HEK293 (cell line): ENCODE measurements around the gene GPR83.

Experiments
- CTCF ChIA-PET: fragments of 350-600 bp; formaldehyde crosslinking; extraction: SDS; loops from one replicate; lab custom pipeline; 2021; ENCODE audit warnings: antibody characterized with exemption; lab: Yijun Ruan, JAX
- POLR2A ChIA-PET: fragments of 300-600 bp; formaldehyde crosslinking; extraction: SDS; loops from one replicate; lab custom pipeline; 2020; ENCODE audit warnings: antibody characterized with exemption, inconsistent platforms; lab: Yijun Ruan, JAX
- H3K27ac ChIP-seq: fragments of 200-500 bp; sonication (Bioruptor generic); 2 replicates; pipeline ENCODE4 v1.5.1; 2014; ENCODE audit warnings: low read depth, low read length, control low read depth, inconsistent platforms; ENCODE audit errors: extremely low read depth
- H3K36me3 ChIP-seq, 2 experiments: fragments of 200-500 bp in 1 of 2; sonication (Bioruptor generic) in 1 of 2; 1 replicate in 1 of 2; 2 replicates in 1 of 2; pipeline ENCODE4 v1.5.1; 2014 to 2017; ENCODE audit warnings: inconsistent platforms in 2 of 2, low read length in 2 of 2; ENCODE audit not compliant: control insufficient read depth in 2 of 2, insufficient read depth in 1 of 2
- H3K4me1 ChIP-seq: fragments of 200-500 bp; sonication (Bioruptor generic); 2 replicates; pipeline ENCODE4 v1.5.1; 2014; ENCODE audit warnings: mild to moderate bottlenecking, low read length, inconsistent platforms; ENCODE audit not compliant: control insufficient read depth, insufficient read depth
- H3K4me3 ChIP-seq: 2 replicates; pipeline ENCODE4 v1.5.1; 2011; ENCODE audit warnings: low read depth, mild to moderate bottlenecking, control low read depth, low read length, moderate library complexity
- H3K9me3 ChIP-seq: fragments of 200-500 bp; sonication (Bioruptor generic); 2 replicates; pipeline ENCODE4 v1.5.1; 2014; ENCODE audit warnings: low read depth, low read length, inconsistent platforms; ENCODE audit not compliant: control insufficient read depth, insufficient read depth
- GLI2 ChIP-seq: fragments of 450-650 bp; formaldehyde crosslinking; IDR thresholded peaks from 2 replicates; pipeline ENCODE4; 2017; ENCODE audit warnings: missing biosample characterization, missing genetic modification characterization, low read depth, borderline replicate concordance
- HOXD13 ChIP-seq: sonication (generic); formaldehyde crosslinking; IDR thresholded peaks from 2 replicates; pipeline ENCODE4 v1.8.0; 2022; ENCODE audit warnings: missing genetic modification reagents, borderline replicate concordance
- SP7 ChIP-seq: fragments of 450-650 bp; formaldehyde crosslinking; IDR thresholded peaks from 2 replicates; pipeline ENCODE4 v1.5.1; 2016; ENCODE audit warnings: missing biosample characterization, missing genetic modification characterization
- ZBTB20 ChIP-seq: fragments of 450-650 bp; formaldehyde crosslinking; IDR thresholded peaks from 2 replicates; pipeline ENCODE4 v1.5.1; 2016; ENCODE audit warnings: missing biosample characterization, missing genetic modification characterization
- ZBTB7A ChIP-seq: fragments of 450-650 bp; formaldehyde crosslinking; IDR thresholded peaks from 2 replicates; pipeline ENCODE4 v1.5.1; 2016; ENCODE audit warnings: low read depth, missing biosample characterization, missing genetic modification characterization
- ZBTB8A ChIP-seq: fragments of 450-650 bp; formaldehyde crosslinking; IDR thresholded peaks from 2 replicates; pipeline ENCODE4 v1.5.1; 2016; ENCODE audit warnings: missing biosample characterization, missing genetic modification characterization
- ZNF23 ChIP-seq: fragments of 450-650 bp; formaldehyde crosslinking; IDR thresholded peaks from 2 replicates; pipeline ENCODE4 v1.5.1; 2016; ENCODE audit warnings: missing biosample characterization, missing genetic modification characterization, borderline replicate concordance
- ZNF394 ChIP-seq: fragments of 450-650 bp; formaldehyde crosslinking; IDR thresholded peaks from 2 replicates; pipeline ENCODE4 v1.5.1; 2016; ENCODE audit warnings: missing biosample characterization, missing genetic modification characterization, mild to moderate bottlenecking, moderate library complexity, borderline replicate concordance
- ZNF544 ChIP-seq: fragments of 450-650 bp; formaldehyde crosslinking; IDR thresholded peaks from 2 replicates; pipeline ENCODE4 v1.5.0; 2017; ENCODE audit warnings: missing biosample characterization, missing genetic modification characterization
- ZNF623 ChIP-seq: fragments of 450-650 bp; formaldehyde crosslinking; IDR thresholded peaks from 2 replicates; pipeline ENCODE4 v1.5.1; 2016; ENCODE audit warnings: missing biosample characterization, missing genetic modification characterization
- ZNF677 ChIP-seq: fragments of 450-650 bp; IDR thresholded peaks from 2 replicates; pipeline ENCODE4 v1.5.0; 2018; ENCODE audit warnings: missing biosample characterization, mild to moderate bottlenecking, missing genetic modification characterization, moderate library complexity
- ZNF701 ChIP-seq: fragments of 450-650 bp; formaldehyde crosslinking; IDR thresholded peaks from 2 replicates; pipeline ENCODE4 v1.5.1; 2016; ENCODE audit warnings: missing biosample characterization, missing genetic modification characterization
- ZNF777 ChIP-seq: fragments of 450-650 bp; formaldehyde crosslinking; IDR thresholded peaks from 2 replicates; pipeline ENCODE4 v1.5.1; 2017; ENCODE audit warnings: missing biosample characterization, missing genetic modification characterization, borderline replicate concordance
- ZNF785 ChIP-seq: fragments of 450-650 bp; formaldehyde crosslinking; IDR thresholded peaks from 2 replicates; pipeline ENCODE4 v1.5.1; 2016; ENCODE audit warnings: missing biosample characterization, missing genetic modification characterization
- ZNF791 ChIP-seq: fragments of 450-650 bp; formaldehyde crosslinking; IDR thresholded peaks from 2 replicates; pipeline ENCODE4 v1.5.1; 2016; ENCODE audit warnings: missing biosample characterization, missing genetic modification characterization
- TF ChIP-seq, protein P1 (sequence below): fragments of 450-650 bp; formaldehyde crosslinking; IDR thresholded peaks from 2 replicates; pipeline ENCODE4 v1.5.1; 2016; ENCODE audit warnings: missing biosample characterization, missing genetic modification characterization
- TF ChIP-seq, protein P2 (sequence below): fragments of 450-650 bp; formaldehyde crosslinking; IDR thresholded peaks from 2 replicates; pipeline ENCODE4 v1.5.1; 2016; ENCODE audit warnings: missing biosample characterization, missing genetic modification characterization
- TF ChIP-seq, protein P3 (sequence below): fragments of 450-650 bp; formaldehyde crosslinking; IDR thresholded peaks from 2 replicates; pipeline ENCODE4 v1.5.1; 2016; ENCODE audit warnings: missing biosample characterization, missing genetic modification characterization, low read depth
- TF ChIP-seq, protein P4 (sequence below): fragments of 450-650 bp; formaldehyde crosslinking; IDR thresholded peaks from 2 replicates; pipeline ENCODE4 v1.5.1; 2016; ENCODE audit warnings: missing biosample characterization, missing genetic modification characterization, borderline replicate concordance
- TF ChIP-seq, protein P5 (sequence below): fragments of 450-650 bp; formaldehyde crosslinking; IDR thresholded peaks from 2 replicates; pipeline ENCODE4 v1.5.1; 2016; ENCODE audit warnings: missing biosample characterization, missing genetic modification characterization

The GPR83 gene

DNA sequence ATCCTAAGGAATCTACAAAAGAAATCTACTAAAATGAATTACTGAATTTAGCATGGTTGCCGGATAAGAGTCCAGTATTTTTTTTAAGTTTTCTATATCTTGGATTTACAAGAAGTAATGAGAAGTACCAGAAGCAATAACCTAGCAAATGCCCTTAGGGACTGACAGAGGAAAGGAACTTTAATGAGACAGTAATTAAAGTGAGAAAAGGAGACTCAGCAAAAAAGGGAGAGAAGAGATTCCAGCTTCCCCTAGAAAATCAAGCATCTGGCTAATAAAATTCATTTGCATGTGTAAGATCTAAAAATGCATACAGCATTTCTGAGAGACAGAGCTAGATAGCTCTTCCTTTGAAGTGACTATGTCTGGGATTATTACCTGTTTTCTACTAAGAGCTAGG lies 57.7 kb downstream of the GPR83 start:
- no peak overlapping the region for H3K27ac ChIP-seq
- H3K4me3 ChIP-seq: no peak overlapping the region
- H3K36me3 ChIP-seq: no peaks in the 10 kb centered on the region
- CTCF ChIA-PET: no interaction called here
- no peaks in the 10 kb centered on the region for H3K4me1 ChIP-seq
- POLR2A ChIA-PET: no interaction called here
- no peak for TF ChIP-seq ZNF791 (tag by site-specific recombination)
- TF ChIP-seq ZNF701 (tag by site-specific recombination): no peak
- TF ChIP-seq, protein P1, sequence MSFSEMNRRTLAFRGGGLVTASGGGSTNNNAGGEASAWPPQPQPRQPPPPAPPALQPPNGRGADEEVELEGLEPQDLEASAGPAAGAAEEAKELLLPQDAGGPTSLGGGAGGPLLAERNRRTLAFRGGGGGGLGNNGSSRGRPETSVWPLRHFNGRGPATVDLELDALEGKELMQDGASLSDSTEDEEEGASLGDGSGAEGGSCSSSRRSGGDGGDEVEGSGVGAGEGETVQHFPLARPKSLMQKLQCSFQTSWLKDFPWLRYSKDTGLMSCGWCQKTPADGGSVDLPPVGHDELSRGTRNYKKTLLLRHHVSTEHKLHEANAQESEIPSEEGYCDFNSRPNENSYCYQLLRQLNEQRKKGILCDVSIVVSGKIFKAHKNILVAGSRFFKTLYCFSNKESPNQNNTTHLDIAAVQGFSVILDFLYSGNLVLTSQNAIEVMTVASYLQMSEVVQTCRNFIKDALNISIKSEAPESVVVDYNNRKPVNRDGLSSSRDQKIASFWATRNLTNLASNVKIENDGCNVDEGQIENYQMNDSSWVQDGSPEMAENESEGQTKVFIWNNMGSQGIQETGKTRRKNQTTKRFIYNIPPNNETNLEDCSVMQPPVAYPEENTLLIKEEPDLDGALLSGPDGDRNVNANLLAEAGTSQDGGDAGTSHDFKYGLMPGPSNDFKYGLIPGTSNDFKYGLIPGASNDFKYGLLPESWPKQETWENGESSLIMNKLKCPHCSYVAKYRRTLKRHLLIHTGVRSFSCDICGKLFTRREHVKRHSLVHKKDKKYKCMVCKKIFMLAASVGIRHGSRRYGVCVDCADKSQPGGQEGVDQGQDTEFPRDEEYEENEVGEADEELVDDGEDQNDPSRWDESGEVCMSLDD: no peak
- no peak for TF ChIP-seq SP7 (tag by site-specific recombination)
- TF ChIP-seq, protein P2, sequence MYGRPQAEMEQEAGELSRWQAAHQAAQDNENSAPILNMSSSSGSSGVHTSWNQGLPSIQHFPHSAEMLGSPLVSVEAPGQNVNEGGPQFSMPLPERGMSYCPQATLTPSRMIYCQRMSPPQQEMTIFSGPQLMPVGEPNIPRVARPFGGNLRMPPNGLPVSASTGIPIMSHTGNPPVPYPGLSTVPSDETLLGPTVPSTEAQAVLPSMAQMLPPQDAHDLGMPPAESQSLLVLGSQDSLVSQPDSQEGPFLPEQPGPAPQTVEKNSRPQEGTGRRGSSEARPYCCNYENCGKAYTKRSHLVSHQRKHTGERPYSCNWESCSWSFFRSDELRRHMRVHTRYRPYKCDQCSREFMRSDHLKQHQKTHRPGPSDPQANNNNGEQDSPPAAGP (tag by site-specific recombination): no peak
- TF ChIP-seq ZNF785 (tag by site-specific recombination): no peak
- TF ChIP-seq, protein P3, sequence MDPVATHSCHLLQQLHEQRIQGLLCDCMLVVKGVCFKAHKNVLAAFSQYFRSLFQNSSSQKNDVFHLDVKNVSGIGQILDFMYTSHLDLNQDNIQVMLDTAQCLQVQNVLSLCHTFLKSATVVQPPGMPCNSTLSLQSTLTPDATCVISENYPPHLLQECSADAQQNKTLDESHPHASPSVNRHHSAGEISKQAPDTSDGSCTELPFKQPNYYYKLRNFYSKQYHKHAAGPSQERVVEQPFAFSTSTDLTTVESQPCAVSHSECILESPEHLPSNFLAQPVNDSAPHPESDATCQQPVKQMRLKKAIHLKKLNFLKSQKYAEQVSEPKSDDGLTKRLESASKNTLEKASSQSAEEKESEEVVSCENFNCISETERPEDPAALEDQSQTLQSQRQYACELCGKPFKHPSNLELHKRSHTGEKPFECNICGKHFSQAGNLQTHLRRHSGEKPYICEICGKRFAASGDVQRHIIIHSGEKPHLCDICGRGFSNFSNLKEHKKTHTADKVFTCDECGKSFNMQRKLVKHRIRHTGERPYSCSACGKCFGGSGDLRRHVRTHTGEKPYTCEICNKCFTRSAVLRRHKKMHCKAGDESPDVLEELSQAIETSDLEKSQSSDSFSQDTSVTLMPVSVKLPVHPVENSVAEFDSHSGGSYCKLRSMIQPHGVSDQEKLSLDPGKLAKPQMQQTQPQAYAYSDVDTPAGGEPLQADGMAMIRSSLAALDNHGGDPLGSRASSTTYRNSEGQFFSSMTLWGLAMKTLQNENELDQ (tag by site-specific recombination): no peak
- no peak for TF ChIP-seq HOXD13 (CRISPR knock-in tag)
- TF ChIP-seq, protein P4, sequence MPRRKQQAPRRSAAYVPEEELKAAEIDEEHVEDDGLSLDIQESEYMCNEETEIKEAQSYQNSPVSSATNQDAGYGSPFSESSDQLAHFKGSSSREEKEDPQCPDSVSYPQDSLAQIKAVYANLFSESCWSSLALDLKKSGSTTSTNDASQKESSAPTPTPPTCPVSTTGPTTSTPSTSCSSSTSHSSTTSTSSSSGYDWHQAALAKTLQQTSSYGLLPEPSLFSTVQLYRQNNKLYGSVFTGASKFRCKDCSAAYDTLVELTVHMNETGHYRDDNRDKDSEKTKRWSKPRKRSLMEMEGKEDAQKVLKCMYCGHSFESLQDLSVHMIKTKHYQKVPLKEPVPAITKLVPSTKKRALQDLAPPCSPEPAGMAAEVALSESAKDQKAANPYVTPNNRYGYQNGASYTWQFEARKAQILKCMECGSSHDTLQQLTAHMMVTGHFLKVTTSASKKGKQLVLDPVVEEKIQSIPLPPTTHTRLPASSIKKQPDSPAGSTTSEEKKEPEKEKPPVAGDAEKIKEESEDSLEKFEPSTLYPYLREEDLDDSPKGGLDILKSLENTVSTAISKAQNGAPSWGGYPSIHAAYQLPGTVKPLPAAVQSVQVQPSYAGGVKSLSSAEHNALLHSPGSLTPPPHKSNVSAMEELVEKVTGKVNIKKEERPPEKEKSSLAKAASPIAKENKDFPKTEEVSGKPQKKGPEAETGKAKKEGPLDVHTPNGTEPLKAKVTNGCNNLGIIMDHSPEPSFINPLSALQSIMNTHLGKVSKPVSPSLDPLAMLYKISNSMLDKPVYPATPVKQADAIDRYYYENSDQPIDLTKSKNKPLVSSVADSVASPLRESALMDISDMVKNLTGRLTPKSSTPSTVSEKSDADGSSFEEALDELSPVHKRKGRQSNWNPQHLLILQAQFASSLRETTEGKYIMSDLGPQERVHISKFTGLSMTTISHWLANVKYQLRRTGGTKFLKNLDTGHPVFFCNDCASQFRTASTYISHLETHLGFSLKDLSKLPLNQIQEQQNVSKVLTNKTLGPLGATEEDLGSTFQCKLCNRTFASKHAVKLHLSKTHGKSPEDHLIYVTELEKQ (tag by site-specific recombination): no peak
- TF ChIP-seq ZNF623 (tag by site-specific recombination): no peak
- TF ChIP-seq GLI2 (tag by site-specific recombination): no peak
- TF ChIP-seq ZNF544 (tag by site-specific recombination): no peak
- TF ChIP-seq ZNF394 (tag by site-specific recombination): no peak
- TF ChIP-seq ZBTB7A (tag by site-specific recombination): no peak
- no peak for TF ChIP-seq ZNF23 (tag by site-specific recombination)
- H3K9me3 ChIP-seq: no peaks in the 10 kb centered on the region

DNA sequence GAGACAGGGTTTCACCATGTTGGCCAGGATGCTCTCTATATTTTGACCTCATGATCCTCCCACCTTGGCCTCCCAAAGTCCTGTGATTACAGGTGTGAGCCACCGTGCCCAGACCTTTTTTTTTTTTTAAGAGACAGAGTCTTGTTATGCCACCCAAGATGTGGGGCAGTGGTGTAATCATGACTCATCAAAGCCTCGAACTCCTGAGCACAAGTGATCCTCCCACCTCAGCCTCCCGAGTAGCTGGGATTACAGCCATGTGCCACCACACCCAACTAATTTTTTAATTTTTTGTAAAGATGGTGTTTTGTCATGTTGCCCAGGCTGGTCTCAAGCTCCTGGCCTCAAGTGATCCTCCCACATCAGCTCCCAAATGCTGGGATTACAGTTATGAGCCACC lies 59.0 kb downstream of the GPR83 start:
- Histone ChIP-seq H3K4me1 (no peaks in the 10 kb centered on the region), H3K27ac (no peak overlapping the region), H3K36me3 (no peaks in the 10 kb centered on the region), H3K9me3 (no peaks in the 10 kb centered on the region), H3K4me3 (no peak overlapping the region)
- ChIA-PET CTCF (interaction anchor here (0.6 kb wide), 1 partner anchor 262 kb away, joined by 4 read pairs; no protein-coding TSS in a partner anchor), POLR2A (no interaction called here)
- TF ChIP-seq ZBTB8A (tag by site-specific recombination) (no peak), ZBTB20 (no peak), ZNF777 (tag by site-specific recombination) (no peak), ZNF677 (tag by site-specific recombination) (no peak)
- TF ChIP-seq, protein P5, sequence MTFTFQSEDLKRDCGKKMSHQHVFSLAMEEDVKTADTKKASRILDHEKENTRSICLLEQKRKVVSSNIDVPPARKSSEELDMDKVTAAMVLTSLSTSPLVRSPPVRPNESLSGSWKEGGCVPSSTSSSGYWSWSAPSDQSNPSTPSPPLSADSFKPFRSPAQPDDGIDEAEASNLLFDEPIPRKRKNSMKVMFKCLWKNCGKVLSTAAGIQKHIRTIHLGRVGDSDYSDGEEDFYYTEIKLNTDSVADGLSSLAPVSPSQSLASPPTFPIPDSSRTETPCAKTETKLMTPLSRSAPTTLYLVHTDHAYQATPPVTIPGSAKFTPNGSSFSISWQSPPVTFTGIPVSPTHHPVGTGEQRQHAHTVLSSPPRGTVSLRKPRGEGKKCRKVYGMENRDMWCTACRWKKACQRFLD (tag by site-specific recombination): no peak
